Upper lobe of left lung (tissue), 6 donors: ENCODE results near the gene IDUA. TPM values are rescaled to one million over a fixed set of nuclear protein-coding genes. Genes with fewer than 3 reads are reported as not detected.

Experiments
- ATAC-seq, 2 donors: fragments of 200-7000 bp; cut with Tn5 transposase; one replicate each; pipeline ENCODE4 v1.9.1; 2022; ENCODE audit warnings: mild to moderate bottlenecking in 2 of 2, moderate library complexity in 2 of 2; ENCODE audit not compliant: low FRiP score in 2 of 2
- DNase-seq, 2 donors: peaks; one replicate each; pipeline ENCODE4 v3.0.0-alpha.2; 2019 to 2020
- H3K27ac ChIP-seq, 4 donors: fragments of 200-600 bp; sonication (generic); one replicate each; pipeline ENCODE4 v1.5.1; 2016 to 2019
- H3K27me3 ChIP-seq, 4 donors: fragments of 200-600 bp; sonication (generic); one replicate each; pipeline ENCODE4 v1.5.1; 2017 to 2019
- H3K36me3 ChIP-seq, 4 donors: fragments of 200-600 bp; sonication (generic); one replicate each; pipeline ENCODE4 v1.5.1; 2016 to 2019
- H3K4me1 ChIP-seq, 4 donors: fragments of 200-600 bp; sonication (generic); one replicate each; pipeline ENCODE4 v1.5.1; 2018 to 2019
- H3K4me3 ChIP-seq, 4 donors: fragments of 200-600 bp; sonication (generic); one replicate each; pipeline ENCODE4 v1.5.1; 2017 to 2019; ENCODE audit warnings: mild to moderate bottlenecking in 2 of 4, moderate library complexity in 1 of 4
- H3K9me3 ChIP-seq, 4 donors: fragments of 200-600 bp; sonication (generic); one replicate each; pipeline ENCODE4 v1.5.1; 2018 to 2019
- EP300 ChIP-seq, 4 donors: sonication (generic); formaldehyde crosslinking; IDR thresholded peaks; one replicate each; pipeline ENCODE4 v1.5.1; 2017; ENCODE audit warnings: antibody characterized with exemption in 4 of 4, control low read depth in 2 of 4
- POLR2A ChIP-seq, 4 donors: fragments of 450-650 bp; IDR thresholded peaks; one replicate each; pipeline ENCODE4 v1.5.1; 2016 to 2017; ENCODE audit warnings: antibody characterized with exemption in 4 of 4, mild to moderate bottlenecking in 2 of 4
- POLR2AphosphoS5 ChIP-seq, 2 donors: sonication (generic); formaldehyde crosslinking; IDR thresholded peaks; one replicate each; pipeline ENCODE4 v1.5.1; 2017; ENCODE audit warnings: antibody characterized with exemption in 2 of 2
- WGBS, 2 donors: methylation state at CpG; one replicate each; pipeline ENCODE4 v1.1.5; 2017 to 2018; 5-methylcytosine and 5-hydroxymethylcytosine counted together
- total RNA-seq, 6 donors: library from RNA; depleted of rRNA in 4 of 6; stranded (reverse); fragments of >200 nt in 4 of 6; gene quantifications; one replicate each; pipeline versions ENCODE4 v1.1.0 to v1.2.1, GENCODE V29; 2016 to 2021
- TF ChIP-seq, protein P1 (sequence below), 6 experiments: fragments of 450-650 bp in 4 of 6; fragments of 200-600 bp in 2 of 6; sonication (generic) in 2 of 6; IDR thresholded peaks; one replicate each; pipeline ENCODE4 v1.5.1; 2016 to 2019; ENCODE audit warnings: antibody characterized with exemption in 6 of 6
- donor health status: DM: no; HTN: no; CAD: no; lungs with moderate emphysema.
- donor health status: DM: no; HTN: yes; CAD: no; lungs with severe emphysema.

Gene IDUA
- total RNA-seq, 6 donors from 2014 or later, result 13.5 to 152 (median 55.9) TPM

- Histone ChIP-seq H3K27me3 (no peaks in the 10 kb centered on the region), H3K4me1 (no peaks in the 10 kb centered on the region), H3K27ac (no peak overlapping the region), H3K36me3 (peaks cover 0 to 81% (median 55%) of the 10 kb centered on the region in 4 donors), H3K9me3 (no peaks in the 10 kb centered on the region), H3K4me3 (no peak overlapping the region)
- TF ChIP-seq, protein P1, sequence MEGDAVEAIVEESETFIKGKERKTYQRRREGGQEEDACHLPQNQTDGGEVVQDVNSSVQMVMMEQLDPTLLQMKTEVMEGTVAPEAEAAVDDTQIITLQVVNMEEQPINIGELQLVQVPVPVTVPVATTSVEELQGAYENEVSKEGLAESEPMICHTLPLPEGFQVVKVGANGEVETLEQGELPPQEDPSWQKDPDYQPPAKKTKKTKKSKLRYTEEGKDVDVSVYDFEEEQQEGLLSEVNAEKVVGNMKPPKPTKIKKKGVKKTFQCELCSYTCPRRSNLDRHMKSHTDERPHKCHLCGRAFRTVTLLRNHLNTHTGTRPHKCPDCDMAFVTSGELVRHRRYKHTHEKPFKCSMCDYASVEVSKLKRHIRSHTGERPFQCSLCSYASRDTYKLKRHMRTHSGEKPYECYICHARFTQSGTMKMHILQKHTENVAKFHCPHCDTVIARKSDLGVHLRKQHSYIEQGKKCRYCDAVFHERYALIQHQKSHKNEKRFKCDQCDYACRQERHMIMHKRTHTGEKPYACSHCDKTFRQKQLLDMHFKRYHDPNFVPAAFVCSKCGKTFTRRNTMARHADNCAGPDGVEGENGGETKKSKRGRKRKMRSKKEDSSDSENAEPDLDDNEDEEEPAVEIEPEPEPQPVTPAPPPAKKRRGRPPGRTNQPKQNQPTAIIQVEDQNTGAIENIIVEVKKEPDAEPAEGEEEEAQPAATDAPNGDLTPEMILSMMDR (IDR thresholded peaks at IDR 0.05), result no peak
- TF ChIP-seq POLR2AphosphoS5 (IDR thresholded peaks at IDR 0.05), result no peak
- TF ChIP-seq EP300 (IDR thresholded peaks at IDR 0.05), result no peak
- WGBS, 2 donors, result 87 to 95% methylated on average over 3 to 41 of the region's 52 CpGs
- DNase-seq (peak in 1 of 2 donors; percentile 83), ATAC-seq (no peak)
Measured at GRCh38 chr4:961351-962230, 25.3 kb upstream of the IDUA start.

- peaks cover 0 to 2% (median 0%) of the 10 kb centered on the region in 4 donors for H3K27me3 ChIP-seq
- no peak overlapping the region for H3K27ac ChIP-seq
- no peak for ATAC-seq
- H3K36me3 ChIP-seq, result peaks cover 0 to 84% (median 56%) of the 10 kb centered on the region in 4 donors
- no peak for TF ChIP-seq EP300 (IDR thresholded peaks at IDR 0.05)
- TF ChIP-seq, protein P1 (IDR thresholded peaks at IDR 0.05), result no peak
- TF ChIP-seq POLR2A (IDR thresholded peaks at IDR 0.05), result no peak
- no peak for TF ChIP-seq POLR2AphosphoS5 (IDR thresholded peaks at IDR 0.05)
- peak in 1 of 2 donors; percentile 81 for DNase-seq
- 94 to 95% methylated on average over 22 to 54 of the region's 54 CpGs for WGBS, 2 donors
- H3K4me3 ChIP-seq, result no peak overlapping the region
- peaks cover 0 to 2% (median 0%) of the 10 kb centered on the region in 4 donors for H3K4me1 ChIP-seq
- H3K9me3 ChIP-seq, result no peaks in the 10 kb centered on the region
Measured at GRCh38 chr4:962231-963208, 24.3 kb upstream of the IDUA start.

- H3K36me3 ChIP-seq, result peaks cover 0 to 76% (median 48%) of the 10 kb centered on the region in 4 donors
Measured at GRCh38 chr4:963276-964225, 23.3 kb upstream of the IDUA start.

More at GRCh38 chr4:963276-964225, 23.3 kb upstream of the IDUA start:
- Histone ChIP-seq H3K4me3 (no peak overlapping the region), H3K4me1 (peaks cover 0 to 13% (median 4%) of the 10 kb centered on the region in 4 donors), H3K27ac (no peak overlapping the region), H3K9me3 (no peaks in the 10 kb centered on the region), H3K27me3 (peaks cover 0 to 6% (median 1%) of the 10 kb centered on the region in 4 donors)
- 97 to 98% methylated on average over 16 to 31 of the region's 39 CpGs for WGBS, 2 donors
- TF ChIP-seq POLR2A (IDR thresholded peaks at IDR 0.05) (no peak), EP300 (IDR thresholded peaks at IDR 0.05) (no peak), POLR2AphosphoS5 (IDR thresholded peaks at IDR 0.05) (no peak)
- TF ChIP-seq, protein P1 (IDR thresholded peaks at IDR 0.05), result no peak
- ATAC-seq (no peak), DNase-seq (peak in 1 of 2 donors; percentile 81)
